Measurements from ENCODE around the gene TECPR1. TPM values are rescaled to one million over a fixed set of nuclear protein-coding genes. Genes with fewer than 3 reads are reported as not detected.

TECPR1 gene
- total and polyA plus RNA-seq, 2 of the 4 experiments (the other 2 are of a cell fraction): 11.5 to 14.7 TPM

GRCh38 chr7:98178762-98179490 lies 73.1 kb downstream of the TECPR1 start:
- H2BK15ac ChIP-seq (ENCODE audit: low read depth, low read length): no peak overlapping the region
- H3K79me1 ChIP-seq (ENCODE audit: low read depth in 1 of 2, low read length in 2 of 2): no peaks in the 10 kb centered on the region
- H4K91ac ChIP-seq (ENCODE audit: insufficient read depth, low read depth, low read length): no peak overlapping the region
- no peak overlapping the region for H3K23ac ChIP-seq (ENCODE audit: low read depth, low read length)
- ATAC-seq (ENCODE audit: low read depth) (no peak; the same call in 1 of the 2 replicates), DNase-seq (no peak)
- no peak overlapping the region for H3K4ac ChIP-seq (ENCODE audit: low read depth, low read length)
- H3K4me3 ChIP-seq (ENCODE audit: insufficient read depth, low read depth, low read length): no peak overlapping the region
- H2AK9ac ChIP-seq (replicated peaks; ENCODE audit: low read depth, low read length, poor library complexity): no peak overlapping the region
- peak overlapping the region; percentile 13 for H2AFZ ChIP-seq (replicated peaks; ENCODE audit: low read length, poor library complexity)
- H4K5ac ChIP-seq (ENCODE audit: low read depth, low read length): no peak overlapping the region
- no peak overlapping the region for H2BK5ac ChIP-seq (ENCODE audit: low read depth, low read length, poor library complexity, severe bottlenecking)
- ChIA-PET POLR2A (ENCODE audit: unreplicated experiment) (no interaction called here), CTCF (interaction anchor here (1.9 kb wide), 1 partner anchor 10 kb away, joined by 4 read pairs; no protein-coding TSS in a partner anchor)
- no peak overlapping the region for H3K27ac ChIP-seq (ENCODE audit: insufficient read depth, low read length)
- no peak overlapping the region for H3K14ac ChIP-seq (replicated peaks; ENCODE audit: low read depth, low read length)
- H3K18ac ChIP-seq (ENCODE audit: low read depth, low read length): no peak overlapping the region
- H3K9ac ChIP-seq (ENCODE audit: low read depth, low read length): no peak overlapping the region
- no peaks in the 10 kb centered on the region; the same call in 1 of the 2 replicates for H3K4me1 ChIP-seq (ENCODE audit: control insufficient read depth, insufficient read depth, low read length)
- no peak overlapping the region for H2AK5ac ChIP-seq (ENCODE audit: low read depth, low read length)
- TF ChIP-seq RCOR1 (IDR thresholded peaks at IDR 0.05; ENCODE audit: insufficient replicate concordance, low read length): no peak
- no peak for TF ChIP-seq NFE2L2 (IDR thresholded peaks at IDR 0.05; ENCODE audit: low read depth, low read length)
- TF ChIP-seq POLR2A (IDR thresholded peaks at IDR 0.05; ENCODE audit: low read depth, low read length): no peak
- TF ChIP-seq ELK1 (IDR thresholded peaks at IDR 0.05; ENCODE audit: borderline replicate concordance, low read depth, low read length): no peak
- TF ChIP-seq MAFK (IDR thresholded peaks at IDR 0.05; ENCODE audit: low read depth, low read length): no peak
- no peak for TF ChIP-seq SMC3 (IDR thresholded peaks at IDR 0.05; ENCODE audit: low read depth, low read length)
- no peak for TF ChIP-seq CEBPB (IDR thresholded peaks at IDR 0.05; ENCODE audit: low read depth, low read length)
- no peak for TF ChIP-seq CHD1 (IDR thresholded peaks at IDR 0.05; ENCODE audit: low read depth, low read length)
- TF ChIP-seq CTCF (conservative IDR thresholded peaks at IDR 0.05; ENCODE audit: low read depth, low read length): no peak
- TF ChIP-seq BHLHE40 (IDR thresholded peaks at IDR 0.05; ENCODE audit: low read depth, low read length): no peak
- H3K4me2 ChIP-seq (ENCODE audit: low read depth, low read length): no peak overlapping the region
- 73% methylated on average over 2 of the region's 10 CpGs; no CpG with 5 or more reads in 1 of the 2 experiments for WGBS, 2 experiments (ENCODE audit: extremely low coverage in 2 of 2, insufficient read length in 1 of 2)
- H3K56ac ChIP-seq (ENCODE audit: extremely low read depth, insufficient read depth, low read length): no peak overlapping the region
- H3K9me3 ChIP-seq (ENCODE audit: control insufficient read depth, insufficient read depth, low read length): no peaks in the 10 kb centered on the region
- BruUV-seq (replicated peaks): no TSS peak
- dilution Hi-C loops (cut with HindIII; ENCODE audit: low sequenced_read_pairs, unreplicated experiment) (no loop called here), intact Hi-C loops (cut with micrococcal nuclease) (no loop called here), in situ Hi-C loops (cut with MboI; ENCODE audit: low sequenced_read_pairs) (no loop called here)
- H2BK20ac ChIP-seq (ENCODE audit: low read depth, low read length): no peak overlapping the region
- H3K36me3 ChIP-seq (ENCODE audit: control insufficient read depth, insufficient read depth, low read length): peaks cover 7% of the 10 kb centered on the region; the same call in 1 of the 2 replicates
- no peak overlapping the region for H4K8ac ChIP-seq (ENCODE audit: low read depth in 2 of 2, low read length in 2 of 2)
- no peak overlapping the region for H2BK120ac ChIP-seq (ENCODE audit: low read depth, low read length)
- no peaks in the 10 kb centered on the region for H3K27me3 ChIP-seq (ENCODE audit: control insufficient read depth, insufficient read depth, low read length)
- no peaks in the 10 kb centered on the region for H4K20me1 ChIP-seq (ENCODE audit: insufficient read depth, low read length)
- peaks cover 6% of the 10 kb centered on the region; the same call in 1 of the 2 replicates for H3K9me1 ChIP-seq (ENCODE audit: insufficient read depth, low read length)

Data from IMR-90 (cell line).